ENCODE results near the gene EFNA1.
"Not testable (repeated sequence)": the region's sequence is repeated elsewhere in the genome, so short reads cannot be mapped to it uniquely, and the experiment has no call there.

EFNA1 gene

GRCh38 chr1:155092131-155092530, 35.5 kb upstream of the EFNA1 start:
- FAIRE-seq = no peak
- no peak for DNase-seq (ENCODE audit: low spot score)

GRCh38 chr1:155092641-155093040, 35.0 kb upstream of the EFNA1 start:
- FAIRE-seq (no peak), DNase-seq (ENCODE audit: low spot score) (no peak)

- DNase-seq (ENCODE audit: low spot score) (peak; percentile 21), FAIRE-seq (no peak)
Observed at GRCh38 chr1:155093911-155094621, 33.6 kb upstream of the EFNA1 start.

GRCh38 chr1:155094622-155094948, 33.1 kb upstream of the EFNA1 start:
- DNase-seq (ENCODE audit: low spot score) (no peak), FAIRE-seq (no peak)

GRCh38 chr1:155099331-155099730, 28.3 kb upstream of the EFNA1 start:
- FAIRE-seq = no peak
- DNase-seq (ENCODE audit: low spot score) = no peak

- FAIRE-seq (no peak), DNase-seq (ENCODE audit: low spot score) (no peak)
Observed at GRCh38 chr1:155103325-155103724, 24.4 kb upstream of the EFNA1 start.

- DNase-seq (ENCODE audit: low spot score) = no peak
- FAIRE-seq = no peak
Observed at GRCh38 chr1:155104605-155105534, 22.8 kb upstream of the EFNA1 start.

GRCh38 chr1:155105604-155106011, 22.1 kb upstream of the EFNA1 start:
- DNase-seq (ENCODE audit: low spot score) (no peak), FAIRE-seq (no peak)

GRCh38 chr1:155106862-155107261, 20.8 kb upstream of the EFNA1 start:
- DNase-seq (ENCODE audit: low spot score) (no peak), FAIRE-seq (no peak)

- FAIRE-seq = no peak
- no peak for DNase-seq (ENCODE audit: low spot score)
Observed at GRCh38 chr1:155107309-155108264, 20.1 kb upstream of the EFNA1 start.

GRCh38 chr1:155108296-155108695, 19.4 kb upstream of the EFNA1 start:
- DNase-seq (ENCODE audit: low spot score) = no peak
- FAIRE-seq = no peak

GRCh38 chr1:155110381-155110780, 17.3 kb upstream of the EFNA1 start:
- FAIRE-seq (no peak), DNase-seq (ENCODE audit: low spot score) (no peak)

GRCh38 chr1:155110826-155111225, 16.9 kb upstream of the EFNA1 start:
- no peak for FAIRE-seq
- DNase-seq (ENCODE audit: low spot score) = no peak

- DNase-seq (ENCODE audit: low spot score) (no peak), FAIRE-seq (no peak)
Observed at GRCh38 chr1:155113450-155113980, 14.2 kb upstream of the EFNA1 start.

GRCh38 chr1:155116113-155116764, 11.4 kb upstream of the EFNA1 start:
- no peak for FAIRE-seq

GRCh38 chr1:155117610-155118009, 10.1 kb upstream of the EFNA1 start:
- DNase-seq (ENCODE audit: low spot score) (no peak), FAIRE-seq (no peak)

More at GRCh38 chr1:155116113-155116764, 11.4 kb upstream of the EFNA1 start:
- no peak for DNase-seq (ENCODE audit: low spot score)

- FAIRE-seq = not testable (repeated sequence)
Observed at GRCh38 chr1:155118090-155118489, 9.6 kb upstream of the EFNA1 start.

GRCh38 chr1:155120253-155120652, 7.4 kb upstream of the EFNA1 start:
- FAIRE-seq (no peak), DNase-seq (ENCODE audit: low spot score) (no peak)

More at GRCh38 chr1:155118090-155118489, 9.6 kb upstream of the EFNA1 start:
- not testable (repeated sequence) for DNase-seq (ENCODE audit: low spot score)

GRCh38 chr1:155121249-155121648, 6.4 kb upstream of the EFNA1 start:
- DNase-seq (ENCODE audit: low spot score) (no peak), FAIRE-seq (no peak)

GRCh38 chr1:155122308-155122707, 5.4 kb upstream of the EFNA1 start:
- no peak for FAIRE-seq

GRCh38 chr1:155123801-155124200, 3.9 kb upstream of the EFNA1 start:
- DNase-seq (ENCODE audit: low spot score) (no peak), FAIRE-seq (no peak)

More at GRCh38 chr1:155122308-155122707, 5.4 kb upstream of the EFNA1 start:
- no peak for DNase-seq (ENCODE audit: low spot score)

Data from RCC 7860 (cell line).